Naive thymus-derived CD8-positive, alpha-beta T cell (primary cell): Measurements from ENCODE around the gene PAF1. TPM values are rescaled to one million over a fixed set of nuclear protein-coding genes. Genes with fewer than 3 reads are reported as not detected.
"Not testable (repeated sequence)": the region's sequence is repeated elsewhere in the genome, so short reads cannot be mapped to it uniquely, and the experiment has no call there.

Experiments
- ATAC-seq, 2 donors: fragments of 150-1000 bp; cut with Tn5 transposase in 1 of 2; sonication (Bioruptor Pico), chemical (Tn5 transposase) in 1 of 2; 1 replicate in 1 of 2; 2 replicates in 1 of 2; pipeline ENCODE4 v1.10.0; 2021; ENCODE audit warnings: mild to moderate bottlenecking in 2 of 2, moderate library complexity in 2 of 2
- POLR2A ChIA-PET: fragments of 350-600 bp; sonication (Branson Sonifier 250); formaldehyde crosslinking; loops from one replicate; lab custom pipeline; 2021; ENCODE audit warnings: antibody characterized with exemption; lab: Charles Lee
- DNase-seq, 10 donors: peaks; one replicate each; pipeline versions ENCODE4 v3.0.0 to v3.0.0-alpha.2; 2020 to 2022
- H3K27ac Mint-ChIP-seq, 10 donors: one replicate each; pipeline ENCODE4 v1.8.0; 2020 to 2022; ENCODE audit warnings: mild to moderate bottlenecking in 10 of 10, mixed read lengths in 10 of 10, moderate library complexity in 4 of 10, inconsistent platforms in 1 of 10
- H3K27me3 Mint-ChIP-seq, 5 donors: one replicate each; pipeline ENCODE4 v1.8.0; 2021 to 2022; ENCODE audit warnings: mixed read lengths in 5 of 5
- H3K36me3 Mint-ChIP-seq, 3 donors: one replicate each; pipeline ENCODE4 v1.8.0; 2020 to 2022; ENCODE audit warnings: mixed read lengths in 3 of 3, mild to moderate bottlenecking in 2 of 3, inconsistent platforms in 1 of 3
- H3K4me1 Mint-ChIP-seq, 4 donors: one replicate each; pipeline ENCODE4 v1.8.0; 2021 to 2022; ENCODE audit warnings: mixed read lengths in 4 of 4
- H3K4me3 Mint-ChIP-seq, 10 donors: one replicate each; pipeline ENCODE4 v1.8.0; 2020 to 2022; ENCODE audit warnings: mild to moderate bottlenecking in 10 of 10, mixed read lengths in 10 of 10, moderate library complexity in 6 of 10, inconsistent platforms in 1 of 10
- H3K9me3 Mint-ChIP-seq, 9 donors: one replicate each; pipeline ENCODE4 v1.8.0; 2020 to 2022; ENCODE audit warnings: mixed read lengths in 9 of 9, mild to moderate bottlenecking in 3 of 9, inconsistent platforms in 1 of 9, moderate library complexity in 1 of 9
- microRNA-seq: library from miRNA; unstranded; fragments of <30 nt; microRNA quantifications from one replicate; pipeline ENCODE4 v1.2.0, GENCODE V29; 2022; ENCODE audit warnings: borderline microRNAs expressed
- polyA plus RNA-seq, 3 donors: library from polyadenylated mRNA; unstranded; fragments of 300-500 nt; fragmentation: Illumina TruSeq; gene quantifications; one replicate each; pipeline ENCODE4 v1.2.3, GENCODE V29; 2021
- total RNA-seq, 8 experiments: library from RNA in 2 of 8; stranded (reverse) in 2 of 8; gene quantifications; one replicate each; pipeline ENCODE4 v1.2.3 and lab custom pipeline; 2021 to 2026

Gene PAF1
- total and polyA plus RNA-seq, 5 experiments from 2014 or later = 30.7 to 53.0 (median 44.4) TPM

GRCh38 chr19:39341719-39342604 lies 48.9 kb downstream of the PAF1 start, which contains the start of gene SAMD4B:
TSS of gene SAMD4B (plus strand) at chr19:39342421. CDS start at chr19:39356894, 14,473 bp downstream.
- POLR2A ChIA-PET = interaction anchor here (0.6 to 1.9 kb wide), 22 partner anchors 13 to 1435 kb away, joined by 3 to 22 read pairs (median 4); partner anchors contain the start of genes EID2B, MED29, PAF1 and PLEKHG2
- H3K27ac Mint-ChIP-seq = peak within 1 kb of the TSS; percentile 95 to 99 (median 97)
- peaks cover 0 to 7% (median 0%) of the 10 kb centered on the region in 3 donors for H3K36me3 Mint-ChIP-seq
- H3K4me3 Mint-ChIP-seq = peak within 1 kb of the TSS; percentile 94 to 99 (median 98)
- H3K27me3 Mint-ChIP-seq = no peaks in the 10 kb centered on the region
- peak; percentile 85 to 87 for ATAC-seq
- DNase-seq = peak; percentile 94 to 100 (median 99)
- no peaks in the 10 kb centered on the region for H3K9me3 Mint-ChIP-seq
- H3K4me1 Mint-ChIP-seq = peaks cover 53 to 78% (median 72%) of the 10 kb centered on the region in 4 donors

GRCh38 chr19:39341129-39341718 lies 49.7 kb downstream of the PAF1 start:
- POLR2A ChIA-PET = interaction anchor here (0.9 to 1.9 kb wide), 13 partner anchors 15 to 715 kb away, joined by 3 to 22 read pairs (median 5); partner anchors contain the start of genes MED29, PAF1, RPS16 and ZNF780B
- Mint-ChIP-seq H3K9me3 (no peaks in the 10 kb centered on the region), H3K36me3 (peaks cover 0 to 5% (median 0%) of the 10 kb centered on the region in 3 donors), H3K4me1 (peaks cover 53 to 75% (median 72%) of the 10 kb centered on the region in 4 donors), H3K27ac (peak overlapping the region; percentile 95 to 99 (median 97)), H3K4me3 (peak overlapping the region; percentile 94 to 99 (median 98)), H3K27me3 (no peaks in the 10 kb centered on the region)
- DNase-seq = peak in 3 of 10 donors; percentile 7 to 69 (median 15)
- peak in 1 of 2 donors; percentile 2 for ATAC-seq

GRCh38 chr19:39340156-39340555 lies 50.8 kb downstream of the PAF1 start:
- POLR2A ChIA-PET = interaction anchor here (1.1 to 1.3 kb wide), 2 partner anchors 14 to 50 kb away, joined by 4 read pairs; partner anchors contain the start of gene PAF1
- not testable (repeated sequence) for H3K9me3 Mint-ChIP-seq, H3K27me3 Mint-ChIP-seq, H3K36me3 Mint-ChIP-seq, ATAC-seq, DNase-seq
- Mint-ChIP-seq H3K4me3 (peak overlapping the region; percentile 94 to 99 (median 98)), H3K4me1 (peaks cover 49 to 75% (median 69%) of the 10 kb centered on the region in 4 donors), H3K27ac (peak overlapping the region; percentile 95 to 99 (median 97))

GRCh38 chr19:39339674-39340073 lies 51.2 kb downstream of the PAF1 start:
- peaks cover 48 to 75% (median 68%) of the 10 kb centered on the region in 4 donors for H3K4me1 Mint-ChIP-seq
- POLR2A ChIA-PET = interaction anchor here (0.6 to 1.3 kb wide), 2 partner anchors 51 to 335 kb away, joined by 4 read pairs; partner anchors contain the start of gene PAF1

GRCh38 chr19:39336483-39336882 lies 54.4 kb downstream of the PAF1 start:
- Mint-ChIP-seq H3K9me3 (no peaks in the 10 kb centered on the region), H3K4me1 (peaks cover 31 to 79% (median 68%) of the 10 kb centered on the region in 4 donors), H3K4me3 (peak overlapping the region; percentile 95 to 100 (median 99)), H3K36me3 (peaks cover 0 to 27% (median 5%) of the 10 kb centered on the region in 3 donors), H3K27me3 (no peaks in the 10 kb centered on the region), H3K27ac (peak overlapping the region; percentile 96 to 100 (median 98))
- ATAC-seq = no peak
- no peak for DNase-seq
- POLR2A ChIA-PET = interaction anchor here (0.8 to 3.0 kb wide), 17 partner anchors 8 to 617 kb away, joined by 3 to 19 read pairs (median 5); partner anchors contain the start of genes EID2B, MED29, PAF1 and PLEKHG2

More at GRCh38 chr19:39339674-39340073, 51.2 kb downstream of the PAF1 start:
- Mint-ChIP-seq H3K36me3 (peaks cover 0 to 11% (median 0%) of the 10 kb centered on the region in 3 donors), H3K4me3 (peak overlapping the region in 8 of 10 donors; percentile 94 to 99 (median 98)), H3K27ac (peak overlapping the region; percentile 80 to 99 (median 97)), H3K27me3 (no peaks in the 10 kb centered on the region), H3K9me3 (no peaks in the 10 kb centered on the region)
- DNase-seq (no peak), ATAC-seq (no peak)

Small RNAs within 50 kb of the gene (microRNA-seq; reads per million reads assigned to microRNA genes)
- not detected for gene MIR4530

Other genes with a start within 250 kb of the PAF1 start
- not detected for gene NCCRP1, start 194.1 kb downstream of the PAF1 start, total RNA-seq
- gene NCCRP1, start 194.1 kb downstream of the PAF1 start, polyA plus RNA-seq = not detected
- not detected for gene SYCN, start 186.8 kb downstream of the PAF1 start, total RNA-seq
- not detected for gene SYCN, start 186.8 kb downstream of the PAF1 start, polyA plus RNA-seq
- not detected for gene IFNL3, start 146.1 kb downstream of the PAF1 start, total RNA-seq
- not detected for gene IFNL3, start 146.1 kb downstream of the PAF1 start, polyA plus RNA-seq
- not detected for gene IFNL4, start 142.2 kb downstream of the PAF1 start, total RNA-seq
- under 1 TPM in 2 of 3 donors, not detected in 1; 0.11 to 0.17 TPM for gene IFNL4, start 142.2 kb downstream of the PAF1 start, polyA plus RNA-seq
- gene IFNL2, start 122.7 kb downstream of the PAF1 start, total RNA-seq = not detected
- not detected for gene IFNL2, start 122.7 kb downstream of the PAF1 start, polyA plus RNA-seq
- gene IFNL1, start 94.7 kb downstream of the PAF1 start, total RNA-seq = not detected
- under 1 TPM in 1 of 3 donors, not detected in 2; 0.65 TPM for gene IFNL1, start 94.7 kb downstream of the PAF1 start, polyA plus RNA-seq
- gene LRFN1, start 70.2 kb downstream of the PAF1 start, total RNA-seq = 10 to 100 TPM; 10.1 TPM
- gene LRFN1, start 70.2 kb downstream of the PAF1 start, polyA plus RNA-seq = 1 to 10 TPM; 3.2 to 4.4 (median 3.5) TPM
- 100 to 1,000 TPM; 373 to 393 TPM for gene GMFG, start 55.1 kb downstream of the PAF1 start, total RNA-seq
- gene GMFG, start 55.1 kb downstream of the PAF1 start, polyA plus RNA-seq = 1,000 to 10,000 TPM; 1,026 to 1,392 (median 1,316) TPM
- 10 to 100 TPM; 49.8 to 55.2 TPM for gene SAMD4B, start 48.7 kb downstream of the PAF1 start, total RNA-seq
- gene SAMD4B, start 48.7 kb downstream of the PAF1 start, polyA plus RNA-seq = 10 to 100 TPM in 1 of 3 donors, 1 to 10 TPM in 2; 5.4 to 12.3 (median 6.4) TPM
- 10 to 100 TPM; 53.8 to 59.0 TPM for gene MED29, start 272 bp upstream of the PAF1 start, total RNA-seq
- gene MED29, start 272 bp upstream of the PAF1 start, polyA plus RNA-seq = 10 to 100 TPM; 48.1 to 71.4 (median 59.6) TPM
- gene ZFP36, start 15.7 kb upstream of the PAF1 start, total RNA-seq = 100 to 1,000 TPM; 184 to 188 TPM
- 100 to 1,000 TPM in 2 of 3 donors, 10 to 100 TPM in 1; 70.4 to 137 (median 109) TPM for gene ZFP36, start 15.7 kb upstream of the PAF1 start, polyA plus RNA-seq
- 10 to 100 TPM; 14.3 to 23.8 TPM for gene PLEKHG2, start 21.6 kb upstream of the PAF1 start, total RNA-seq
- 1 to 10 TPM; 4.2 to 5.0 (median 4.8) TPM for gene PLEKHG2, start 21.6 kb upstream of the PAF1 start, polyA plus RNA-seq
- gene RPS16, start 44.8 kb upstream of the PAF1 start, total RNA-seq = 1,000 to 10,000 TPM; 3,730 to 3,760 TPM
- 1,000 to 10,000 TPM; 2,588 to 2,812 (median 2,742) TPM for gene RPS16, start 44.8 kb upstream of the PAF1 start, polyA plus RNA-seq
- gene SUPT5H, start 54.5 kb upstream of the PAF1 start, total RNA-seq = 100 to 1,000 TPM; 185 to 196 TPM
- 100 to 1,000 TPM in 1 of 3 donors, 10 to 100 TPM in 2; 79.9 to 115 (median 96.6) TPM for gene SUPT5H, start 54.5 kb upstream of the PAF1 start, polyA plus RNA-seq
- gene TIMM50, start 89.7 kb upstream of the PAF1 start, total RNA-seq = 10 to 100 TPM; 47.5 to 52.1 TPM
- gene TIMM50, start 89.7 kb upstream of the PAF1 start, polyA plus RNA-seq = 10 to 100 TPM; 41.4 to 53.3 (median 44.6) TPM
- gene DLL3, start 107.8 kb upstream of the PAF1 start, total RNA-seq = under 1 TPM; 0.22 to 0.36 TPM
- gene DLL3, start 107.8 kb upstream of the PAF1 start, polyA plus RNA-seq = 1 to 10 TPM; 1.1 to 1.9 (median 1.8) TPM
- not detected for gene SELENOV, start 124.0 kb upstream of the PAF1 start, total RNA-seq
- not detected for gene SELENOV, start 124.0 kb upstream of the PAF1 start, polyA plus RNA-seq
- gene EID2B, start 141.7 kb upstream of the PAF1 start, total RNA-seq = 1 to 10 TPM; 5.9 to 7.7 TPM
- gene EID2B, start 141.7 kb upstream of the PAF1 start, polyA plus RNA-seq = 1 to 10 TPM; 4.9 to 7.6 (median 6.4) TPM
- gene EID2, start 149.1 kb upstream of the PAF1 start, total RNA-seq = 10 to 100 TPM; 20.3 to 21.2 TPM
- gene EID2, start 149.1 kb upstream of the PAF1 start, polyA plus RNA-seq = 10 to 100 TPM; 19.8 to 37.1 (median 22.1) TPM
- not detected for gene LGALS13, start 211.4 kb upstream of the PAF1 start, total RNA-seq
- gene LGALS13, start 211.4 kb upstream of the PAF1 start, polyA plus RNA-seq = not detected